K562 (cell line): ENCODE measurements around the gene DCAF11. TPM values are rescaled to one million over a fixed set of nuclear protein-coding genes. Genes with fewer than 3 reads are reported as not detected.

Experiments used
- POU5F1 ChIP-seq: fragments of 150-350 bp; IDR thresholded peaks from 2 replicates; pipeline ENCODE4 v1.6.1; 2014; ENCODE audit warnings: borderline replicate concordance, low read length, low read depth, mild to moderate bottlenecking; ENCODE audit not compliant: partially characterized antibody
- ZBTB40 ChIP-seq, 2 experiments: fragments of 450-650 bp in 1 of 2; sonication (generic) in 1 of 2; formaldehyde crosslinking in 1 of 2; IDR thresholded peaks; 2 replicates each; pipeline versions ENCODE4 v1.7.1 to v1.9.0; 2016 to 2022; ENCODE audit warnings: inconsistent platforms in 1 of 2, mild to moderate bottlenecking in 1 of 2, missing genetic modification reagents in 1 of 2
- polyA plus RNA-seq, 8 experiments: library from polyadenylated mRNA; depleted of rRNA in 4 of 8; stranded (reverse) in 5 of 8; unstranded in 3 of 8; fragments of >200 nt; fragmentation: Nextera tagmentation in 2 of 8; fragmentation: Illumina TruSeq in 1 of 8; extraction: Ambion mirVana in 2 of 8; extraction: Trizol in 1 of 8; gene quantifications; 2 replicates each; pipeline versions ENCODE4 v1.2.1 to v1.2.3, GENCODE V29; 2011 to 2014; ENCODE audit warnings: inconsistent platforms in 1 of 8, missing spikeins in 1 of 8
- total RNA-seq, 7 experiments: library from RNA; depleted of rRNA in 6 of 7; stranded (reverse); fragments of >200 nt in 6 of 7; fragmentation: Illumina TruSeq in 2 of 7; extraction: Trizol in 2 of 7; gene quantifications; 2 replicates each; pipeline versions ENCODE4 v1.2.1 to v1.2.3, GENCODE V29; 2011 to 2021; ENCODE audit warnings: low replicate concordance in 1 of 7
- TF ChIP-seq, protein P1 (sequence below), 2 experiments: IDR thresholded peaks; 2 replicates each; pipeline ENCODE4 v1.6.1; 2011; ENCODE audit warnings: borderline replicate concordance in 1 of 2, control low read depth in 1 of 2, low read depth in 1 of 2, low read length in 1 of 2, mild to moderate bottlenecking in 1 of 2, mixed read lengths in 1 of 2, moderate library complexity in 1 of 2; ENCODE audit not compliant: insufficient read depth in 1 of 2, insufficient read length in 1 of 2, poor library complexity in 1 of 2, severe bottlenecking in 1 of 2; ENCODE audit errors: extremely low read depth in 1 of 2

The DCAF11 gene
- total and polyA plus RNA-seq, 9 of the 15 experiments (the other 6 are each of a cell fraction or from before 2014, with no cell fraction given) = 8.5 to 46.2 (median 36.4) TPM

- TF ChIP-seq ZBTB40 (IDR thresholded peaks at IDR 0.05) (peak; percentile 69; the same call in 1 of the 2 replicates), ZBTB40 (CRISPR knock-in tag; IDR thresholded peaks at IDR 0.05) (no peak), POU5F1 (no peak)
- TF ChIP-seq, protein P1, sequence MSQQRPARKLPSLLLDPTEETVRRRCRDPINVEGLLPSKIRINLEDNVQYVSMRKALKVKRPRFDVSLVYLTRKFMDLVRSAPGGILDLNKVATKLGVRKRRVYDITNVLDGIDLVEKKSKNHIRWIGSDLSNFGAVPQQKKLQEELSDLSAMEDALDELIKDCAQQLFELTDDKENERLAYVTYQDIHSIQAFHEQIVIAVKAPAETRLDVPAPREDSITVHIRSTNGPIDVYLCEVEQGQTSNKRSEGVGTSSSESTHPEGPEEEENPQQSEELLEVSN (IDR thresholded peaks at IDR 0.05; ENCODE audit: borderline replicate concordance in 1 of 2, extremely low read depth in 1 of 2, insufficient read depth in 1 of 2, insufficient read length in 1 of 2, low read depth in 1 of 2, low read length in 1 of 2, poor library complexity in 1 of 2, severe bottlenecking in 1 of 2) = peak in 1 of 2 experiments; percentile 20
These were observed 32.6 kb downstream of the DCAF11 start, which contains the start of gene RNF31 (continued) for GRCh38 chr14:24146978-24147760.
